ENCODE measurements around the gene SIRT5. TPM values are rescaled to one million over a fixed set of nuclear protein-coding genes. Genes with fewer than 3 reads are reported as not detected.

The SIRT5 gene
- polyA plus RNA-seq, 1 donor = 9.4 TPM

- DNase-seq (ENCODE audit: low read depth) = no peak
These were observed 15.4 kb downstream of the SIRT5 start for GRCh38 chr6:13589801-13590200.

GRCh38 chr6:13590574-13591153 lies 16.3 kb downstream of the SIRT5 start:
- DNase-seq (ENCODE audit: low read depth) = no peak

- no peak for DNase-seq (ENCODE audit: low read depth)
These were observed 17.0 kb downstream of the SIRT5 start for GRCh38 chr6:13591205-13591921.

- DNase-seq (ENCODE audit: low read depth) = no peak
These were observed 18.7 kb downstream of the SIRT5 start for GRCh38 chr6:13593103-13593502.

GRCh38 chr6:13593720-13594119 lies 19.3 kb downstream of the SIRT5 start:
- no peak for DNase-seq (ENCODE audit: low read depth)

- DNase-seq (ENCODE audit: low read depth) = no peak
These were observed 22.7 kb downstream of the SIRT5 start for GRCh38 chr6:13597073-13597472.

GRCh38 chr6:13600036-13600435 lies 25.6 kb downstream of the SIRT5 start:
- no peak for DNase-seq (ENCODE audit: low read depth)

- no peak for DNase-seq (ENCODE audit: low read depth)
These were observed 29.7 kb downstream of the SIRT5 start for GRCh38 chr6:13604135-13604534.

GRCh38 chr6:13604546-13605416 lies 30.4 kb downstream of the SIRT5 start:
- no peak for DNase-seq (ENCODE audit: low read depth)

GRCh38 chr6:13605634-13606033 lies 31.2 kb downstream of the SIRT5 start:
- DNase-seq (ENCODE audit: low read depth) = no peak

GRCh38 chr6:13611715-13612114 lies 37.3 kb downstream of the SIRT5 start:
- DNase-seq (ENCODE audit: low read depth) = no peak

- no peak for DNase-seq (ENCODE audit: low read depth)
These were observed 38.7 kb downstream of the SIRT5 start for GRCh38 chr6:13613029-13613594.

GRCh38 chr6:13614126-13614925 lies 39.9 kb downstream of the SIRT5 start:
- no peak for DNase-seq (ENCODE audit: low read depth)

GRCh38 chr6:13614926-13615791 lies 40.8 kb downstream of the SIRT5 start, which contains the start of gene NOL7:
NOL7 (plus strand) TSS chr6:13615335; CDS start chr6:13615359, 24 bp downstream.
- peak; percentile 96 for DNase-seq (ENCODE audit: low read depth)

GRCh38 chr6:13615792-13616120 lies 41.4 kb downstream of the SIRT5 start:
- no peak for DNase-seq (ENCODE audit: low read depth)

GRCh38 chr6:13617066-13617465 lies 42.7 kb downstream of the SIRT5 start:
- DNase-seq (ENCODE audit: low read depth) = no peak

GRCh38 chr6:13624871-13625288 lies 50.5 kb downstream of the SIRT5 start:
- DNase-seq (ENCODE audit: low read depth) = no peak

GRCh38 chr6:13629459-13630116 lies 55.2 kb downstream of the SIRT5 start:
- DNase-seq (ENCODE audit: low read depth) = no peak

GRCh38 chr6:13630499-13630898 lies 56.1 kb downstream of the SIRT5 start:
- DNase-seq (ENCODE audit: low read depth) = no peak

- DNase-seq (ENCODE audit: low read depth) = no peak
These were observed 58.9 kb downstream of the SIRT5 start for GRCh38 chr6:13633343-13633742.
